AG04449 (cell line): Measurements from ENCODE around the gene TLR5.
"Not testable (repeated sequence)": the region's sequence is repeated elsewhere in the genome, so short reads cannot be mapped to it uniquely, and the experiment has no call there.

ENCODE experiments used
- CTCF ChIA-PET: fragments of 350-600 bp; formaldehyde crosslinking; extraction: SDS; loops from one replicate; lab custom pipeline; 2021; ENCODE audit warnings: antibody characterized with exemption; lab: Yijun Ruan, JAX
- POLR2A ChIA-PET: fragments of 400-600, 350-600 bp; formaldehyde crosslinking; extraction: SDS; loops from one replicate; lab custom pipeline; 2020; ENCODE audit warnings: antibody characterized with exemption, inconsistent platforms; lab: Yijun Ruan, JAX
- DNase-seq: peaks from one replicate; pipeline ENCODE4 v3.0.0-alpha.2; 2010; ENCODE audit warnings: low read depth, low spot score
- H3K4me3 ChIP-seq: 2 replicates; pipeline ENCODE4 v1.5.1; 2011; ENCODE audit warnings: low read depth, mild to moderate bottlenecking, control low read depth, low read length
- CTCF ChIP-seq: IDR thresholded peaks from one replicate; pipeline ENCODE4 v1.5.1; 2011; ENCODE audit warnings: mild to moderate bottlenecking, moderate library complexity, low read length, control low read depth, inconsistent platforms; ENCODE audit not compliant: insufficient read depth; ENCODE audit errors: missing control alignments

Gene TLR5

GRCh38 chr1:223175633-223176032, 32.6 kb upstream of the TLR5 start:
- TF ChIP-seq CTCF = no peak
- DNase-seq = no peak
- POLR2A ChIA-PET = no interaction called here
- CTCF ChIA-PET = interaction anchor here (1.3 kb wide), 1 partner anchor 10 kb away, joined by 3 read pairs; no protein-coding TSS in a partner anchor
- H3K4me3 ChIP-seq = no peak overlapping the region

- peak; percentile 1 for TF ChIP-seq CTCF
- no peak overlapping the region for H3K4me3 ChIP-seq
- no peak for DNase-seq
- POLR2A ChIA-PET = no interaction called here
- CTCF ChIA-PET = interaction anchor here (0.9 to 1.3 kb wide), 2 partner anchors 9 to 51 kb away, joined by 3 read pairs; no protein-coding TSS in a partner anchor
Observed at GRCh38 chr1:223175032-223175431, 32.0 kb upstream of the TLR5 start.

- POLR2A ChIA-PET, DNase-seq, CTCF ChIA-PET, H3K4me3 ChIP-seq: not testable (repeated sequence)
Observed at GRCh38 chr1:223169458-223169857, 26.4 kb upstream of the TLR5 start.

- POLR2A ChIA-PET = no interaction called here
- CTCF ChIA-PET = interaction anchor here (1.2 kb wide), 2 partner anchors 27 to 38 kb away, joined by 3 to 6 read pairs; no protein-coding TSS in a partner anchor
- TF ChIP-seq CTCF = no peak
- H3K4me3 ChIP-seq = no peak overlapping the region
- DNase-seq = no peak
Observed at GRCh38 chr1:223161321-223161720, 18.3 kb upstream of the TLR5 start.

GRCh38 chr1:223156343-223156742, 13.3 kb upstream of the TLR5 start:
- POLR2A ChIA-PET = no interaction called here
- DNase-seq = no peak
- CTCF ChIA-PET = interaction anchor here (2.1 kb wide), 1 partner anchor 23 kb away, joined by 11 read pairs; no protein-coding TSS in a partner anchor
- H3K4me3 ChIP-seq = no peak overlapping the region
- no peak for TF ChIP-seq CTCF

- TF ChIP-seq CTCF = no peak
- POLR2A ChIA-PET = no interaction called here
- DNase-seq = no peak
- H3K4me3 ChIP-seq = no peak overlapping the region
- CTCF ChIA-PET = interaction anchor here (2.1 kb wide), 1 partner anchor 21 kb away, joined by 11 read pairs; no protein-coding TSS in a partner anchor
Observed at GRCh38 chr1:223155153-223155552, 12.1 kb upstream of the TLR5 start.
